GM12892 (cell line): ENCODE data around the gene DOLPP1.

Experiments
- POLR2A ChIP-seq: IDR thresholded peaks from 2 replicates; pipeline ENCODE4 v1.6.1; 2011; ENCODE audit warnings: low read depth, low read length, control low read depth
- POLR2AphosphoS5 ChIP-seq: IDR thresholded peaks from 2 replicates; pipeline ENCODE4 v1.6.1; 2011; ENCODE audit warnings: low read depth, low read length, control low read depth

GRCh38 chr9:129080298-129080600 lies 662 bp upstream of the DOLPP1 start:
- TF ChIP-seq POLR2AphosphoS5 (no peak), POLR2A (no peak)
